Measurements from ENCODE around the gene REM2. TPM values are rescaled to one million over a fixed set of nuclear protein-coding genes. Genes with fewer than 3 reads are reported as not detected.
A peak's percentile ranks its signal among the peaks of the same experiment; 100 is the strongest.

The REM2 gene, protein sequence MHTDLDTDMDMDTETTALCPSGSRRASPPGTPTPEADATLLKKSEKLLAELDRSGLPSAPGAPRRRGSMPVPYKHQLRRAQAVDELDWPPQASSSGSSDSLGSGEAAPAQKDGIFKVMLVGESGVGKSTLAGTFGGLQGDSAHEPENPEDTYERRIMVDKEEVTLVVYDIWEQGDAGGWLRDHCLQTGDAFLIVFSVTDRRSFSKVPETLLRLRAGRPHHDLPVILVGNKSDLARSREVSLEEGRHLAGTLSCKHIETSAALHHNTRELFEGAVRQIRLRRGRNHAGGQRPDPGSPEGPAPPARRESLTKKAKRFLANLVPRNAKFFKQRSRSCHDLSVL
- 0.71 and 1.4 TPM in 2 replicates for total RNA-seq

- peaks cover 21% of the 10 kb centered on the region for H3K36me3 Mint-ChIP-seq (ENCODE audit: low read depth)
- no peaks in the 10 kb centered on the region for H3K9me3 Mint-ChIP-seq
- TF ChIP-seq, protein P1, sequence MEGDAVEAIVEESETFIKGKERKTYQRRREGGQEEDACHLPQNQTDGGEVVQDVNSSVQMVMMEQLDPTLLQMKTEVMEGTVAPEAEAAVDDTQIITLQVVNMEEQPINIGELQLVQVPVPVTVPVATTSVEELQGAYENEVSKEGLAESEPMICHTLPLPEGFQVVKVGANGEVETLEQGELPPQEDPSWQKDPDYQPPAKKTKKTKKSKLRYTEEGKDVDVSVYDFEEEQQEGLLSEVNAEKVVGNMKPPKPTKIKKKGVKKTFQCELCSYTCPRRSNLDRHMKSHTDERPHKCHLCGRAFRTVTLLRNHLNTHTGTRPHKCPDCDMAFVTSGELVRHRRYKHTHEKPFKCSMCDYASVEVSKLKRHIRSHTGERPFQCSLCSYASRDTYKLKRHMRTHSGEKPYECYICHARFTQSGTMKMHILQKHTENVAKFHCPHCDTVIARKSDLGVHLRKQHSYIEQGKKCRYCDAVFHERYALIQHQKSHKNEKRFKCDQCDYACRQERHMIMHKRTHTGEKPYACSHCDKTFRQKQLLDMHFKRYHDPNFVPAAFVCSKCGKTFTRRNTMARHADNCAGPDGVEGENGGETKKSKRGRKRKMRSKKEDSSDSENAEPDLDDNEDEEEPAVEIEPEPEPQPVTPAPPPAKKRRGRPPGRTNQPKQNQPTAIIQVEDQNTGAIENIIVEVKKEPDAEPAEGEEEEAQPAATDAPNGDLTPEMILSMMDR (IDR thresholded peaks at IDR 0.05) = no peak
- H3K27me3 Mint-ChIP-seq = no peaks in the 10 kb centered on the region
- no peak for ATAC-seq (ENCODE audit: low read depth)
- ChIA-PET POLR2A (interaction anchor here (0.6 to 9.4 kb wide), 10 partner anchors 11 to 1799 kb away, joined by 3 to 140 read pairs (median 4); partner anchors contain the start of genes DAD1, LRP10, PRMT5 and RBM23), CTCF (interaction anchor here (1.7 to 8.6 kb wide), 2 partner anchors 11 to 30 kb away, joined by 7 to 103 read pairs; partner anchors contain the start of gene LRP10)
- H3K4me3 Mint-ChIP-seq = peak within 1 kb of the TSS; percentile 7
- peaks cover 62% of the 10 kb centered on the region for H3K4me1 Mint-ChIP-seq
- no peak for DNase-seq
- intact Hi-C loops (cut with micrococcal nuclease) = loop anchor here (10.0 kb wide), 1 partner anchor 499 kb away; no protein-coding TSS in a partner anchor
- H3K27ac Mint-ChIP-seq = peak within 1 kb of the TSS; percentile 1
Measured at GRCh38 chr14:22883173-22883976, at the start of gene REM2. TSS of gene REM2 (plus strand) at chr14:22883222. CDS start at chr14:22883288, 66 bp downstream.

DNA sequence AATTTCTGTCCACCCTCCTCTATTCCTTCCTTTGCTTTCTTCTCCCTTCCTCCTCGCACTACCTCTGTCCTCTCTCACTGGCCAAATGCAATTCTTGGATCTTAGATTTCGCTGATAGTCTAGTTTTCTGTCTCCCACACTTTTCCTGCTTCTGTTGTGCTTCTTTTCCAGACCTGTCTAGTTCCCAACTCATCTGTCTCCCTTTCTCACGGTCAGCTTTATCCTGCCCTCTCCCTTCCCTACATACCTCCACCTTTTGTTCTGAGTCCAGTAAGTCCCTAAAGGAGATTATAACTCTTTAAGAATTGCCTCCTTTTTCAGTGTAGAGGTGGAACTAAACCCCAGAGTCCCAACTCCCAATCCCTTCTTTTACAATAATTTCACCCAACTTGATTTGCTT lies 47.5 kb upstream of the REM2 start:
- POLR2A ChIA-PET = interaction anchor here (0.7 to 4.7 kb wide), 6 partner anchors 12 to 75 kb away, joined by 3 to 33 read pairs (median 8); partner anchors contain the start of gene OXA1L
- Mint-ChIP-seq H3K27me3 (peaks cover 2% of the 10 kb centered on the region), H3K36me3 (ENCODE audit: low read depth) (peaks cover 42% of the 10 kb centered on the region), H3K4me3 (peak overlapping the region; percentile 88), H3K9me3 (no peaks in the 10 kb centered on the region), H3K27ac (no peak overlapping the region), H3K4me1 (peaks cover 23% of the 10 kb centered on the region)
- TF ChIP-seq, protein P1 (IDR thresholded peaks at IDR 0.05) = no peak
- intact Hi-C loops (cut with micrococcal nuclease) = no loop called here
- ATAC-seq (ENCODE audit: low read depth) = no peak
- CTCF ChIA-PET = interaction anchor here (2.0 to 4.2 kb wide), 3 partner anchors 13 to 265 kb away, joined by 7 to 17 read pairs (median 10); no protein-coding TSS in a partner anchor
- no peak for DNase-seq

DNA sequence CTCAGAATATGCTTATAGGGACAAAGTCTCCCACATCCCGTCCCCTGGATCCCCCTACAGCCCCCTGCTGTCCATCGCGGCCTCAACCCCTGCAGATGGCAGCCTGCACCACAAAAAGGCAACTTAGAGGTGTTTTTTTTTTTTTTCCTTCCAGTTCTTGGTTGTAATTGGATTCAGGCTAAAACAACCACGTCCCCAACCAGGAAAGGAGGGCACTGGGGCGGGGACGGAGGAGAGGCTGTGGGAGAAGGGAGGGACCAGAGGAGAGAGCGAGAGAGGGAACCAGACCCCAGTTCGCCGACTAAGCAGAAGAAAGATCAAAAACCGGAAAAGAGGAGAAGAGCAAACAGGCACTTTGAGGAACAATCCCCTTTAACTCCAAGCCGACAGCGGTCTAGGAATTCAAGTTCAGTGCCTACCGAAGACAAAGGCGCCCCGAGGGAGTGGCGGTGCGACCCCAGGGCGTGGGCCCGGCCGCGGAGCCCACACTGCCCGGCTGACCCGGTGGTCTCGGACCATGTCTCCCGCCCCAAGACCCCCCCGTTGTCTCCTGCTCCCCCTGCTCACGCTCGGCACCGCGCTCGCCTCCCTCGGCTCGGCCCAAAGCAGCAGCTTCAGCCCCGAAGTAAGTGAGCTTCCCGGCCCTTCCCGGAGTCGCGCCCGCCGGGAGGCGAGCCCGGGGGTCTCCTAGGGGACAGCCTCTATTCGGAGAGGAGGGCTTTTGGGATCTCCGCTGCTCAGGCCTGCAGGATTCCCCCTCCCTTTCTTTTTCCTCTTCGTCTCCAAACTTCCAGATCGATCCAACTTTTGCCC lies 46.5 kb upstream of the REM2 start, which contains the start of gene MMP14:
Gene MMP14 (plus strand): TSS at position 285 of the 813 bp plus-strand sequence. CDS start 233 bp downstream, at position 518.
- Mint-ChIP-seq H3K4me1 (peaks cover 17% of the 10 kb centered on the region), H3K36me3 (ENCODE audit: low read depth) (peaks cover 35% of the 10 kb centered on the region), H3K4me3 (peak within 1 kb of the TSS; percentile 88), H3K9me3 (no peaks in the 10 kb centered on the region), H3K27me3 (peaks cover 2% of the 10 kb centered on the region), H3K27ac (peak within 1 kb of the TSS; percentile 76)
- intact Hi-C loops (cut with micrococcal nuclease) = loop anchor here (1.0 kb wide), 1 partner anchor 7 kb away; the partner anchor contains the start of gene MRPL52
- peak; percentile 38 for ATAC-seq (ENCODE audit: low read depth)
- ChIA-PET POLR2A (interaction anchor here (0.5 to 4.7 kb wide), 15 partner anchors 8 to 275 kb away, joined by 3 to 33 read pairs (median 5); partner anchors contain the start of genes LRP10, OXA1L and RBM23), CTCF (interaction anchor here (1.0 to 4.2 kb wide), 5 partner anchors 14 to 266 kb away, joined by 3 to 17 read pairs (median 5); partner anchors contain the start of gene OXA1L)
- no peak for DNase-seq
- TF ChIP-seq, protein P1 (IDR thresholded peaks at IDR 0.05) = no peak

GRCh38 chr14:22837114-22837749 lies 45.8 kb upstream of the REM2 start:
- peaks cover 16% of the 10 kb centered on the region for H3K4me1 Mint-ChIP-seq
- H3K27ac Mint-ChIP-seq = peak overlapping the region; percentile 76
- peaks cover 29% of the 10 kb centered on the region for H3K36me3 Mint-ChIP-seq (ENCODE audit: low read depth)
- CTCF ChIA-PET = interaction anchor here (1.0 to 4.2 kb wide), 5 partner anchors 14 to 267 kb away, joined by 3 to 17 read pairs (median 5); partner anchors contain the start of gene OXA1L
- peaks cover 2% of the 10 kb centered on the region for H3K27me3 Mint-ChIP-seq
- H3K4me3 Mint-ChIP-seq = peak overlapping the region; percentile 88
- TF ChIP-seq, protein P1 (IDR thresholded peaks at IDR 0.05) = no peak
- ATAC-seq (ENCODE audit: low read depth) = peak; percentile 60
- intact Hi-C loops (cut with micrococcal nuclease) = loop anchor here (1.0 kb wide), 1 partner anchor 8 kb away; the partner anchor contains the start of gene MRPL52
- POLR2A ChIA-PET = interaction anchor here (0.5 to 4.7 kb wide), 13 partner anchors 9 to 275 kb away, joined by 3 to 33 read pairs (median 5); partner anchors contain the start of genes LRP10, OXA1L and RBM23
- peak; percentile 43 for DNase-seq
- no peaks in the 10 kb centered on the region for H3K9me3 Mint-ChIP-seq

Measured in activated B cell treated with CpG ODN at 0.5 μM for 24 hours (primary cell).